Liver (tissue), 9 donors: ENCODE results near the gene GABARAP. TPM values are rescaled to one million over a fixed set of nuclear protein-coding genes. Genes with fewer than 3 reads are reported as not detected.

ENCODE experiments used
- DNase-seq: peaks from one replicate; pipeline ENCODE4 v3.0.0-alpha.2; 2017; ENCODE audit warnings: low spot score
- H3K27ac ChIP-seq, 2 donors: one replicate each; pipeline ENCODE4 v1.7.0; 2013; ENCODE audit warnings: inconsistent platforms in 2 of 2, low read length in 2 of 2, control low read depth in 1 of 2, low read depth in 1 of 2, mild to moderate bottlenecking in 1 of 2
- H3K27me3 ChIP-seq, 4 donors: one replicate each; pipeline versions ENCODE4 v1.6.1 to v1.7.0; 2013; ENCODE audit warnings: low read length in 3 of 4, inconsistent platforms in 1 of 4, mild to moderate bottlenecking in 1 of 4, moderate library complexity in 1 of 4; ENCODE audit not compliant: control insufficient read depth in 4 of 4, insufficient read depth in 4 of 4
- H3K36me3 ChIP-seq, 4 donors: one replicate each; pipeline versions ENCODE4 v1.6.1 to v1.7.0; 2013; ENCODE audit warnings: low read length in 3 of 4, mild to moderate bottlenecking in 3 of 4, low read depth in 1 of 4, moderate library complexity in 1 of 4; ENCODE audit not compliant: control insufficient read depth in 4 of 4, insufficient read depth in 3 of 4
- H3K4me1 ChIP-seq, 4 donors: one replicate each; pipeline versions ENCODE4 v1.6.1 to v1.7.0; 2013; ENCODE audit warnings: low read length in 3 of 4, mild to moderate bottlenecking in 3 of 4, moderate library complexity in 1 of 4; ENCODE audit not compliant: control insufficient read depth in 4 of 4, insufficient read depth in 4 of 4
- H3K4me3 ChIP-seq, 3 donors: one replicate each; pipeline versions ENCODE4 v1.6.1 to v1.7.0; 2013; ENCODE audit warnings: low read length in 3 of 3, control low read depth in 1 of 3, low read depth in 1 of 3, mild to moderate bottlenecking in 1 of 3
- H3K9ac ChIP-seq, 2 donors: one replicate each; pipeline ENCODE4 v1.7.0; 2013; ENCODE audit warnings: low read length in 2 of 2, mild to moderate bottlenecking in 2 of 2, moderate library complexity in 2 of 2, control low read depth in 1 of 2, low read depth in 1 of 2
- H3K9me3 ChIP-seq, 4 donors: one replicate each; pipeline versions ENCODE4 v1.6.1 to v1.7.0; 2013; ENCODE audit warnings: low read length in 3 of 4; ENCODE audit not compliant: control insufficient read depth in 4 of 4
- CTCF ChIP-seq: fragments of 150-350 bp; IDR thresholded peaks from 2 replicates; pipeline ENCODE4 v1.5.1; 2017; ENCODE audit warnings: improper control_type of control experiment, low read depth, low read length; ENCODE audit not compliant: missing input control
- EGR1 ChIP-seq, 2 donors: IDR thresholded peaks; 2 replicates each; pipeline ENCODE4 v1.6.1; 2016 to 2018; ENCODE audit warnings: antibody characterized with exemption in 2 of 2, low read depth in 2 of 2
- FOXA1 ChIP-seq: IDR thresholded peaks from 2 replicates; pipeline ENCODE4 v1.6.1; 2016; ENCODE audit warnings: antibody characterized with exemption
- FOXA2 ChIP-seq: IDR thresholded peaks from 2 replicates; pipeline ENCODE4 v1.6.1; 2016; ENCODE audit warnings: antibody characterized with exemption
- GABPA ChIP-seq, 2 donors: IDR thresholded peaks in 1 of 2; conservative IDR thresholded peaks in 1 of 2; 2 replicates each; pipeline ENCODE4 v1.6.1; 2016; ENCODE audit warnings: antibody characterized with exemption in 2 of 2, mild to moderate bottlenecking in 1 of 2, moderate library complexity in 1 of 2
- HNF4A ChIP-seq, 2 donors: conservative IDR thresholded peaks; 2 replicates each; pipeline ENCODE4 v1.6.1; 2016; ENCODE audit warnings: antibody characterized with exemption in 2 of 2, mild to moderate bottlenecking in 2 of 2
- HNF4G ChIP-seq: IDR thresholded peaks from 2 replicates; pipeline ENCODE4 v1.6.1; 2016; ENCODE audit warnings: antibody characterized with exemption
- JUND ChIP-seq, 2 donors: IDR thresholded peaks; 2 replicates each; pipeline ENCODE4 v1.6.1; 2016; ENCODE audit warnings: antibody characterized with exemption in 2 of 2
- MAX ChIP-seq: IDR thresholded peaks from 2 replicates; pipeline ENCODE4 v1.6.1; 2016; ENCODE audit warnings: antibody characterized with exemption
- NR2F2 ChIP-seq: IDR thresholded peaks from 2 replicates; pipeline ENCODE4 v1.6.1; 2016; ENCODE audit warnings: antibody characterized with exemption
- RAD21 ChIP-seq, 2 donors: IDR thresholded peaks; 2 replicates each; pipeline ENCODE4 v1.6.1; 2016; ENCODE audit warnings: antibody characterized with exemption in 2 of 2, mild to moderate bottlenecking in 2 of 2
- REST ChIP-seq: IDR thresholded peaks from 2 replicates; pipeline ENCODE4 v1.6.1; 2016; ENCODE audit warnings: antibody characterized with exemption, mild to moderate bottlenecking
- RXRA ChIP-seq, 2 donors: IDR thresholded peaks; 2 replicates each; pipeline ENCODE4 v1.6.1; 2017 to 2018; ENCODE audit warnings: antibody characterized with exemption in 2 of 2, mild to moderate bottlenecking in 1 of 2
- SP1 ChIP-seq: IDR thresholded peaks from 2 replicates; pipeline ENCODE4 v1.6.1; 2018; ENCODE audit warnings: antibody characterized with exemption, mild to moderate bottlenecking
- TAF1 ChIP-seq: conservative IDR thresholded peaks from 2 replicates; pipeline ENCODE4 v1.6.1; 2016; ENCODE audit warnings: antibody characterized with exemption, mild to moderate bottlenecking
- YY1 ChIP-seq: IDR thresholded peaks from 2 replicates; pipeline ENCODE4 v1.6.1; 2016; ENCODE audit warnings: antibody characterized with exemption, mild to moderate bottlenecking
- WGBS: extraction: QIAGEN DNeasy Blood & Tissue Kit; methylation state at CpG from one replicate; pipeline ENCODE4 v1.1.7; 2013; 5-methylcytosine and 5-hydroxymethylcytosine counted together
- polyA plus RNA-seq, 2 donors: library from polyadenylated mRNA; stranded (reverse) in 1 of 2; unstranded in 1 of 2; fragments of 200-250 nt in 1 of 2; fragments of >200 nt in 1 of 2; fragmentation: Nextera tagmentation in 1 of 2; extraction: Ambion mirVana in 1 of 2; gene quantifications; one replicate each; pipeline versions ENCODE4 v1.2.1 to v1.2.3, GENCODE V29; 2013 to 2015
- total RNA-seq, 2 donors: library from RNA; depleted of rRNA; stranded (reverse); fragments of >200 nt; gene quantifications; one replicate each; pipeline ENCODE4 v1.2.3, GENCODE V29; 2014
- TF ChIP-seq, protein P1 (sequence below): IDR thresholded peaks from 2 replicates; pipeline ENCODE4 v1.6.1; 2016; ENCODE audit warnings: antibody characterized with exemption
- TF ChIP-seq, protein P2 (sequence below): IDR thresholded peaks from 2 replicates; pipeline ENCODE4 v1.6.1; 2016; ENCODE audit warnings: antibody characterized with exemption
- donor health status: healthy.
- donor health status: healthy.
- donor health status: healthy.
- donor health status: healthy.
- donor health status: healthy.

GABARAP gene
- total and polyA plus RNA-seq, 4 donors: 74.4 to 489 (median 205) TPM

DNA sequence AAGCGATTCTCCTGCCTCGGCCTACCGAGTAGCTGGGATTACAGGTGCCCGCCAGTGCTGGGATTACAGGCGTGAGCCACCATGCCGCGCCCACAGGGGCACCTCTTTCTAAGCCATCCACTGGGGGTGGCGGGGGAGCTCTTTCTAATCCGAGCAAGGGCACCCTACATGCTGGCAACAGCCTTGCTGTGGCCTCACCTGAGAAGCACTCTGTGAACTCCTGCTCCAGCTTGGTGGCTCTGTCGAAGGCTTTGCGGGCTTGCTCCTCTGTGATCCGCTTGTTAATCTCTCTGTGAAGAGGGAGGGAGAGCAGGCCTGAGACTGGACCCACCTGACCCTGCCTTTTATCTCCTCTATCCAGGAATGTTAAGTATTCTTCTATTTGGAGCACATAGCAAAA, 51.2 kb downstream of the GABARAP start:
- 95% methylated on average over 12 of the region's 12 CpGs for WGBS
- TF ChIP-seq MAX: no peak
- TF ChIP-seq, protein P1, sequence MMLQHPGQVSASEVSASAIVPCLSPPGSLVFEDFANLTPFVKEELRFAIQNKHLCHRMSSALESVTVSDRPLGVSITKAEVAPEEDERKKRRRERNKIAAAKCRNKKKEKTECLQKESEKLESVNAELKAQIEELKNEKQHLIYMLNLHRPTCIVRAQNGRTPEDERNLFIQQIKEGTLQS: no peak
- Histone ChIP-seq H3K9me3 (no peaks in the 10 kb centered on the region), H3K4me3 (no peak overlapping the region), H3K36me3 (peaks cover 0 to 5% (median under 1%) of the 10 kb centered on the region in 4 donors), H3K9ac (no peak overlapping the region), H3K27me3 (no peaks in the 10 kb centered on the region), H3K4me1 (peaks cover 0 to 3% (median 0%) of the 10 kb centered on the region in 4 donors), H3K27ac (no peak overlapping the region)
- DNase-seq: no peak

GRCh38 chr17:7190276-7190917, 51.9 kb downstream of the GABARAP start:
- Histone ChIP-seq H3K4me1 (peaks cover 0 to 3% (median 0%) of the 10 kb centered on the region in 4 donors), H3K4me3 (no peak overlapping the region), H3K36me3 (peaks cover 0 to 3% (median 0%) of the 10 kb centered on the region in 4 donors), H3K27ac (no peak overlapping the region), H3K9me3 (no peaks in the 10 kb centered on the region), H3K9ac (no peak overlapping the region), H3K27me3 (no peaks in the 10 kb centered on the region)
- TF ChIP-seq FOXA1: no peak
- TF ChIP-seq, protein P2, sequence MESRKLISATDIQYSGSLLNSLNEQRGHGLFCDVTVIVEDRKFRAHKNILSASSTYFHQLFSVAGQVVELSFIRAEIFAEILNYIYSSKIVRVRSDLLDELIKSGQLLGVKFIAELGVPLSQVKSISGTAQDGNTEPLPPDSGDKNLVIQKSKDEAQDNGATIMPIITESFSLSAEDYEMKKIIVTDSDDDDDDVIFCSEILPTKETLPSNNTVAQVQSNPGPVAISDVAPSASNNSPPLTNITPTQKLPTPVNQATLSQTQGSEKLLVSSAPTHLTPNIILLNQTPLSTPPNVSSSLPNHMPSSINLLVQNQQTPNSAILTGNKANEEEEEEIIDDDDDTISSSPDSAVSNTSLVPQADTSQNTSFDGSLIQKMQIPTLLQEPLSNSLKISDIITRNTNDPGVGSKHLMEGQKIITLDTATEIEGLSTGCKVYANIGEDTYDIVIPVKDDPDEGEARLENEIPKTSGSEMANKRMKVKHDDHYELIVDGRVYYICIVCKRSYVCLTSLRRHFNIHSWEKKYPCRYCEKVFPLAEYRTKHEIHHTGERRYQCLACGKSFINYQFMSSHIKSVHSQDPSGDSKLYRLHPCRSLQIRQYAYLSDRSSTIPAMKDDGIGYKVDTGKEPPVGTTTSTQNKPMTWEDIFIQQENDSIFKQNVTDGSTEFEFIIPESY: no peak
- TF ChIP-seq, protein P1: no peak
- no peak for TF ChIP-seq EGR1 (IDR thresholded peaks at IDR 0.05; ENCODE audit: low read depth in 2 of 2)
- TF ChIP-seq GABPA (IDR thresholded peaks at IDR 0.05 in 1 of 2, conservative IDR thresholded peaks at IDR 0.05 in 1 of 2): no peak
- no peak for TF ChIP-seq RXRA (IDR thresholded peaks at IDR 0.05)
- no peak for TF ChIP-seq CTCF
- no peak for TF ChIP-seq NR2F2
- no peak for TF ChIP-seq JUND (IDR thresholded peaks at IDR 0.05)
- no peak for TF ChIP-seq HNF4A (conservative IDR thresholded peaks at IDR 0.05)
- TF ChIP-seq HNF4G: no peak
- TF ChIP-seq TAF1: no peak
- no peak for TF ChIP-seq FOXA2
- TF ChIP-seq SP1: no peak
- no peak for TF ChIP-seq REST
- TF ChIP-seq YY1: no peak
- no peak for TF ChIP-seq MAX
- TF ChIP-seq RAD21 (IDR thresholded peaks at IDR 0.05): no peak
- whole genome bisulfite sequencing: 91% methylated on average over 14 of the region's 14 CpGs
- DNase-seq: no peak
